Choroid plexus epithelial cell (primary cell): ENCODE measurements around the gene SUPT5H.
"Not testable (repeated sequence)": the region's sequence is repeated elsewhere in the genome, so short reads cannot be mapped to it uniquely, and the experiment has no call there.

Experiments used
- DNase-seq: peaks from one replicate; pipeline ENCODE4 v3.0.0-alpha.2; 2010; ENCODE audit warnings: low read depth
- H3K4me3 ChIP-seq: 2 replicates; pipeline ENCODE4 v1.5.1; 2011; ENCODE audit warnings: low read depth, mild to moderate bottlenecking, control low read depth, low read length, moderate library complexity
- CTCF ChIP-seq: conservative IDR thresholded peaks from 2 replicates; pipeline ENCODE4 v1.5.1; 2011; ENCODE audit warnings: low read depth, mild to moderate bottlenecking, control low read depth, inconsistent platforms, low read length, moderate library complexity

Gene SUPT5H

GRCh38 chr19:39449116-39449797 is 3.9 kb downstream of the SUPT5H start:
- TF ChIP-seq CTCF = no peak
- H3K4me3 ChIP-seq = no peak overlapping the region
- no peak for DNase-seq

- H3K4me3 ChIP-seq, DNase-seq: not testable (repeated sequence)
These were observed 5.9 kb downstream of the SUPT5H start for GRCh38 chr19:39451257-39451656.

- no peak for TF ChIP-seq CTCF
- no peak overlapping the region for H3K4me3 ChIP-seq
- DNase-seq = no peak
These were observed 18.0 kb downstream of the SUPT5H start for GRCh38 chr19:39463403-39463802.

- no peak overlapping the region for H3K4me3 ChIP-seq
- no peak for TF ChIP-seq CTCF
These were observed 20.8 kb downstream of the SUPT5H start for GRCh38 chr19:39465956-39466747.

GRCh38 chr19:39467941-39468340 is 22.6 kb downstream of the SUPT5H start:
- no peak for DNase-seq
- H3K4me3 ChIP-seq = no peak overlapping the region
- no peak for TF ChIP-seq CTCF

More at GRCh38 chr19:39465956-39466747, 20.8 kb downstream of the SUPT5H start:
- no peak for DNase-seq

GRCh38 chr19:39469036-39469435 is 23.7 kb downstream of the SUPT5H start:
- no peak for DNase-seq
- no peak overlapping the region for H3K4me3 ChIP-seq
- TF ChIP-seq CTCF = no peak

- no peak for TF ChIP-seq CTCF
- DNase-seq = no peak
- no peak overlapping the region for H3K4me3 ChIP-seq
These were observed 24.2 kb downstream of the SUPT5H start for GRCh38 chr19:39469567-39469966.
